HG03175 (cell line): ENCODE results near the gene CHDH.
A peak's percentile ranks its signal among the peaks of the same experiment; 100 is the strongest.

ENCODE experiments used
- ATAC-seq: cut with Tn5 transposase; IDR thresholded peaks from one replicate; pipeline ENCODE4 v1.9.1; 2021; ENCODE audit warnings: mild to moderate bottlenecking, moderate library complexity; ENCODE audit not compliant: unreplicated experiment

CHDH gene

GRCh38 chr3:53850895-53851294 is 4.7 kb upstream of the CHDH start:
- no peak for ATAC-seq

- no peak for ATAC-seq
Observed at GRCh38 chr3:53849916-53850315, 3.7 kb upstream of the CHDH start.

GRCh38 chr3:53846851-53847155 is 584 bp upstream of the CHDH start:
- no peak for ATAC-seq

- ATAC-seq: no peak
Observed at GRCh38 chr3:53845881-53846133, 412 bp downstream of the CHDH start.

GRCh38 chr3:53845103-53845880 is 927 bp downstream of the CHDH start:
- ATAC-seq: no peak

- ATAC-seq: no peak
Observed at GRCh38 chr3:53844262-53845102, 1.7 kb downstream of the CHDH start.

- ATAC-seq: peak; percentile 49
Observed at GRCh38 chr3:53843195-53844177, 2.7 kb downstream of the CHDH start.

GRCh38 chr3:53842436-53843194 is 3.6 kb downstream of the CHDH start:
- no peak for ATAC-seq

GRCh38 chr3:53841296-53841695 is 4.9 kb downstream of the CHDH start:
- ATAC-seq: no peak

- no peak for ATAC-seq
Observed at GRCh38 chr3:53837331-53837730, 8.9 kb downstream of the CHDH start.

GRCh38 chr3:53836084-53836872 is 9.9 kb downstream of the CHDH start:
- ATAC-seq: no peak

- ATAC-seq: no peak
Observed at GRCh38 chr3:53835257-53835656, 11.0 kb downstream of the CHDH start.

- no peak for ATAC-seq
Observed at GRCh38 chr3:53834429-53835095, 11.7 kb downstream of the CHDH start.

- ATAC-seq: no peak
Observed at GRCh38 chr3:53833700-53834099, 12.5 kb downstream of the CHDH start.

GRCh38 chr3:53833053-53833645 is 13.1 kb downstream of the CHDH start:
- ATAC-seq: no peak

- no peak for ATAC-seq
Observed at GRCh38 chr3:53830944-53831343, 15.3 kb downstream of the CHDH start.

- no peak for ATAC-seq
Observed at GRCh38 chr3:53829605-53830004, 16.6 kb downstream of the CHDH start.

GRCh38 chr3:53828581-53828980 is 17.6 kb downstream of the CHDH start:
- no peak for ATAC-seq

- no peak for ATAC-seq
Observed at GRCh38 chr3:53826048-53826447, 20.2 kb downstream of the CHDH start.
